Hepatocyte (in vitro differentiated cells): ENCODE data around the gene CYP1A2. TPM values are rescaled to one million over a fixed set of nuclear protein-coding genes. Genes with fewer than 3 reads are reported as not detected.
A peak's percentile ranks its signal among the peaks of the same experiment; 100 is the strongest.

Experiments used
- DNase-seq: peaks from one replicate; pipeline ENCODE4 v3.0.0-alpha.2; 2016; ENCODE audit warnings: low spot score
- H2AFZ ChIP-seq: fragments of 200-600 bp; sonication (generic); 2 replicates; pipeline ENCODE4 v1.6.0; 2016; ENCODE audit warnings: antibody characterized with exemption, mild to moderate bottlenecking
- H3K27ac ChIP-seq: fragments of 200-600 bp; sonication (generic); 2 replicates; pipeline ENCODE4 v1.5.1; 2016; ENCODE audit warnings: mild to moderate bottlenecking
- H3K27me3 ChIP-seq: fragments of 200-600 bp; sonication (generic); 2 replicates; pipeline ENCODE4 v1.6.1; 2016
- H3K36me3 ChIP-seq: fragments of 200-600 bp; sonication (generic); replicated peaks from 2 replicates; pipeline ENCODE4 v1.5.1; 2016; ENCODE audit warnings: low read depth; ENCODE audit not compliant: insufficient read depth
- H3K4me1 ChIP-seq: fragments of 200-600 bp; sonication (generic); 2 replicates; pipeline ENCODE4 v1.5.1; 2016; ENCODE audit warnings: mild to moderate bottlenecking, moderate library complexity; ENCODE audit not compliant: insufficient read depth
- H3K4me2 ChIP-seq: fragments of 200-600 bp; sonication (generic); 2 replicates; pipeline ENCODE4 v1.6.0; 2016
- H3K4me3 ChIP-seq: fragments of 200-600 bp; sonication (generic); 2 replicates; pipeline ENCODE4 v1.5.1; 2016; ENCODE audit warnings: mild to moderate bottlenecking
- H3K79me2 ChIP-seq: fragments of 200-600 bp; sonication (generic); 2 replicates; pipeline ENCODE4 v1.6.0; 2017; ENCODE audit warnings: mild to moderate bottlenecking
- H3K9me2 ChIP-seq: fragments of 200-600 bp; sonication (generic); replicated peaks from 2 replicates; pipeline ENCODE4 v1.6.0; 2017; ENCODE audit warnings: mild to moderate bottlenecking; ENCODE audit not compliant: insufficient read depth
- H3K9me3 ChIP-seq: fragments of 200-600 bp; sonication (generic); 2 replicates; pipeline ENCODE4 v1.5.1; 2016; ENCODE audit warnings: low read depth, mild to moderate bottlenecking
- H4K20me1 ChIP-seq: fragments of 200-600 bp; sonication (generic); 2 replicates; pipeline ENCODE4 v1.6.0; 2016; ENCODE audit warnings: mild to moderate bottlenecking; ENCODE audit not compliant: insufficient read depth, poor library complexity, severe bottlenecking
- CTCF ChIP-seq: fragments of 200-600 bp; sonication (generic); IDR thresholded peaks from 2 replicates; pipeline ENCODE4 v1.5.1; 2016; ENCODE audit warnings: antibody characterized with exemption, mild to moderate bottlenecking; ENCODE audit not compliant: poor library complexity
- EZH2 ChIP-seq: fragments of 200-600 bp; sonication (generic); IDR thresholded peaks from 2 replicates; pipeline ENCODE4 v1.6.1; 2016; ENCODE audit warnings: antibody characterized with exemption, mild to moderate bottlenecking, borderline replicate concordance
- EZH2phosphoT487 ChIP-seq: fragments of 200-600 bp; sonication (generic); IDR thresholded peaks from one replicate; pipeline ENCODE4 v1.6.1; 2018; ENCODE audit warnings: antibody characterized with exemption, mild to moderate bottlenecking, low read depth, moderate library complexity; ENCODE audit not compliant: unreplicated experiment, severe bottlenecking
- WGBS: methylation state at CpG from one replicate; pipeline ENCODE4 v1.1.6; 2016; ENCODE audit warnings: low lambda C conversion rate; ENCODE audit errors: missing lambda C conversion rate; 5-methylcytosine and 5-hydroxymethylcytosine counted together
- polyA plus RNA-seq: library from polyadenylated mRNA; unstranded; fragments of >200 nt; fragmentation: Nextera tagmentation; extraction: Ambion mirVana; gene quantifications from 2 replicates; pipeline ENCODE4 v1.2.1, GENCODE V29; 2016
- total RNA-seq: library from RNA; depleted of rRNA; stranded (reverse); fragments of >200 nt; gene quantifications from 2 replicates; pipeline ENCODE4 v1.2.3, GENCODE V29; 2014

Gene CYP1A2
- total and polyA plus RNA-seq, 2 experiments from 2014 or later: 0.17 TPM; not detected in 1

- WGBS: 48% methylated on average over 15 of the region's 15 CpGs
- TF ChIP-seq CTCF: no peak
- TF ChIP-seq EZH2phosphoT487: no peak
- TF ChIP-seq EZH2: no peak
- Histone ChIP-seq H3K4me1 (no peaks in the 10 kb centered on the region), H2AFZ (no peak overlapping the region), H3K9me3 (no peaks in the 10 kb centered on the region), H4K20me1 (no peaks in the 10 kb centered on the region), H3K27ac (no peak overlapping the region), H3K27me3 (no peaks in the 10 kb centered on the region), H3K79me2 (no peaks in the 10 kb centered on the region), H3K36me3 (no peaks in the 10 kb centered on the region), H3K4me2 (peak overlapping the region; percentile 66), H3K4me3 (no peak overlapping the region), H3K9me2 (no peaks in the 10 kb centered on the region)
- DNase-seq: peak; percentile 4
Observed at GRCh38 chr15:74768099-74768770, 19.6 kb downstream of the CYP1A2 start.

- Histone ChIP-seq H3K9me2 (no peaks in the 10 kb centered on the region), H3K4me3 (no peak overlapping the region), H3K27ac (no peak overlapping the region), H2AFZ (no peak overlapping the region), H3K79me2 (no peaks in the 10 kb centered on the region), H4K20me1 (no peaks in the 10 kb centered on the region), H3K36me3 (no peaks in the 10 kb centered on the region), H3K27me3 (no peaks in the 10 kb centered on the region), H3K4me1 (no peaks in the 10 kb centered on the region), H3K9me3 (no peaks in the 10 kb centered on the region), H3K4me2 (peak overlapping the region; percentile 66)
- DNase-seq: peak; percentile 73
- 9% methylated on average over 9 of the region's 9 CpGs for WGBS
- TF ChIP-seq EZH2phosphoT487 (no peak), CTCF (peak; percentile 94)
Observed at GRCh38 chr15:74768771-74769342, 20.2 kb downstream of the CYP1A2 start.

GRCh38 chr15:74769463-74770025, 20.9 kb downstream of the CYP1A2 start:
- DNase-seq: no peak

More at GRCh38 chr15:74769463-74770025, 20.9 kb downstream of the CYP1A2 start:
- H3K4me1 ChIP-seq: no peaks in the 10 kb centered on the region
- no peak overlapping the region for H3K27ac ChIP-seq
- no peaks in the 10 kb centered on the region for H4K20me1 ChIP-seq
- TF ChIP-seq EZH2 (no peak), EZH2phosphoT487 (no peak), CTCF (no peak)
- no peak overlapping the region for H3K4me3 ChIP-seq
- H3K4me2 ChIP-seq: no peak overlapping the region
- no peaks in the 10 kb centered on the region for H3K9me2 ChIP-seq
- H3K36me3 ChIP-seq: no peaks in the 10 kb centered on the region
- H2AFZ ChIP-seq: no peak overlapping the region
- H3K27me3 ChIP-seq: no peaks in the 10 kb centered on the region
- H3K79me2 ChIP-seq: no peaks in the 10 kb centered on the region
- 70% methylated on average over 7 of the region's 7 CpGs for WGBS
- H3K9me3 ChIP-seq: no peaks in the 10 kb centered on the region
